GM12864 (cell line): ENCODE data around the gene OLFML2A.
"Not testable (repeated sequence)": the region's sequence is repeated elsewhere in the genome, so short reads cannot be mapped to it uniquely, and the experiment has no call there.

Experiments
- DNase-seq: peaks from one replicate; pipeline ENCODE4 v3.0.0-alpha.2; 2011; ENCODE audit warnings: low read depth
- H3K4me3 ChIP-seq: 2 replicates; pipeline ENCODE4 v1.5.1; 2011; ENCODE audit warnings: mild to moderate bottlenecking, low read depth, low read length, control low read depth
- TF ChIP-seq, protein P1 (sequence below): IDR thresholded peaks from 2 replicates; pipeline ENCODE4 v1.5.1; 2011; ENCODE audit warnings: low read depth, mild to moderate bottlenecking, moderate library complexity, low read length, control low read depth, inconsistent platforms; ENCODE audit errors: missing control alignments

Gene OLFML2A

DNA sequence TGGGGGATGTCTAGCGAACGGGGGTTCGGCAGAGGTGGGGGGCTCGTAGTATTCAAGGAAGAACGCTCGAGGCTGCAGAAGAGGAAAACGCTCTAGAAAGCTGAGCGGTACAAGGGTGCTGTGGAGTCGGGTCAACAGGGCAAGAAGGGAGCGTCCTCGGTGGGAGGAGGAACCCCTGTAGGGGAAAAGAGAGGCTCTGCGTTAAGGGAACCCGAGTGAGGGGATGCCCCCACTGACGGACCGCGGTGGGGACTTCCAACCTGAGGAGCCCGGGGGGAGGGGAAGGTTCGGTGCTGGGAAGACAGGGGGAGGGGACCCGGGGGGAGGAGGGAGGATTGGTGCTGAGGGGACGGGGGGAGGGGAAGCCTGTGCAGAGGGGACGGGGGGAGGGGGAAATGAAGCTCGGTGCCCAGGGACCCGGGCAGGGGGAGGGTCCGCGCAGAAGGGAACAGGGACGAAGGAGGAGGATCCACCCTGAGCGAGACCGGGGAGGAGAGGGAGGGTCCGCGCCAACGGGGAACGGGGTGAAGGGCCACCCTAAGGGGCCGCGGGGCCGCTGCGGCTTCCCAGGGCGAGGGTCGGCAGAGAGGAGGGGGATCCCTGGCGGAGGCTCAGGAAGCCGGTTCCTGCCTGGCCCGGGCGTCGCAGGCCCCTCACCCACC, 6.4 kb upstream of the OLFML2A start:
- TF ChIP-seq, protein P1, sequence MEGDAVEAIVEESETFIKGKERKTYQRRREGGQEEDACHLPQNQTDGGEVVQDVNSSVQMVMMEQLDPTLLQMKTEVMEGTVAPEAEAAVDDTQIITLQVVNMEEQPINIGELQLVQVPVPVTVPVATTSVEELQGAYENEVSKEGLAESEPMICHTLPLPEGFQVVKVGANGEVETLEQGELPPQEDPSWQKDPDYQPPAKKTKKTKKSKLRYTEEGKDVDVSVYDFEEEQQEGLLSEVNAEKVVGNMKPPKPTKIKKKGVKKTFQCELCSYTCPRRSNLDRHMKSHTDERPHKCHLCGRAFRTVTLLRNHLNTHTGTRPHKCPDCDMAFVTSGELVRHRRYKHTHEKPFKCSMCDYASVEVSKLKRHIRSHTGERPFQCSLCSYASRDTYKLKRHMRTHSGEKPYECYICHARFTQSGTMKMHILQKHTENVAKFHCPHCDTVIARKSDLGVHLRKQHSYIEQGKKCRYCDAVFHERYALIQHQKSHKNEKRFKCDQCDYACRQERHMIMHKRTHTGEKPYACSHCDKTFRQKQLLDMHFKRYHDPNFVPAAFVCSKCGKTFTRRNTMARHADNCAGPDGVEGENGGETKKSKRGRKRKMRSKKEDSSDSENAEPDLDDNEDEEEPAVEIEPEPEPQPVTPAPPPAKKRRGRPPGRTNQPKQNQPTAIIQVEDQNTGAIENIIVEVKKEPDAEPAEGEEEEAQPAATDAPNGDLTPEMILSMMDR = no peak
- peak overlapping the region; percentile 95 for H3K4me3 ChIP-seq
- DNase-seq = no peak

DNA sequence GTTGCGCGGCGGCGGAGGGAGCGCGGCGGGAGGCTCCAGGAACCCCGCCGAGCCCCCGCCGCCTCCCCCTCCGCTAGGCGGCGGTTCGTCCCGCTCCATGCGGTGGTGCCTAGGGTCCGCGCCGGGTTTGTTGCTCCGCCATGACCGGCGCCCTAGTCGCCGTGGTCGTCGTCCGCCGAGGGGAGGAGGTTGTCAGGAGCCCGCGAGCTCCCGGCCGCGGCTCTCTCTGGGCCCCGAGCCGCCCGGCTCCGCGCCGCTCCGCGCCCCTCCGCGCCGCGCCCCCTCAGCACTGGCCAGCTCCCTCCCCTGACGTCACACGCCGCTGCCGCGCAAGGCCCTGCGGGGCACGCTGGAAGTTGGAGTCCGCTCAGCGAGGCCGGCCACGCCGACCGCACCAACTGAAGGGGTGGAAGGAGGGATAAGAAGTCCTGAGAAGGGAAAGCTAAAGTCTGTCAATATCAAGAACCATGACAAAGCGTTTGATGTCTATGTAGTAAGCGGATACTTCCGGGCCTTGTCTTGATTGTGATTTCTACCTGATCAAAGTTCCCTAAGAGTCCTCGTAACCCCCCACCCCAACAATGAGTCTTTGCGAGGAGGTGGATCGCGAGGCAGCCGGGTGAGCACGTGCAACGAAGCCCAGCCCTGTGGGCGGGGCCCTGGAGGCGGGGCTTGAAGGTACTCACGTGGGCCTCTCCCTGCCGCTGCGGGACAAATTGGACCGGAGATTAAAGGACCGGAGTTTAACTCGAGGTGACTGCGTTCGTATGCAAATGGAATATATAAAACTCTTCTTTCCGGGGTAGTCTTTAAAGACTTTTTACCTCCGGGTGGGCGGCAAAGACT, 5.7 kb upstream of the OLFML2A start, which contains the start of gene NR6A1:
Gene NR6A1 (minus strand): TSS at position 291 of the 846 bp plus-strand sequence.
- peak; percentile 86 for DNase-seq
- H3K4me3 ChIP-seq = peak within 1 kb of the TSS; percentile 95
- TF ChIP-seq, protein P1 = peak; percentile 33

DNA sequence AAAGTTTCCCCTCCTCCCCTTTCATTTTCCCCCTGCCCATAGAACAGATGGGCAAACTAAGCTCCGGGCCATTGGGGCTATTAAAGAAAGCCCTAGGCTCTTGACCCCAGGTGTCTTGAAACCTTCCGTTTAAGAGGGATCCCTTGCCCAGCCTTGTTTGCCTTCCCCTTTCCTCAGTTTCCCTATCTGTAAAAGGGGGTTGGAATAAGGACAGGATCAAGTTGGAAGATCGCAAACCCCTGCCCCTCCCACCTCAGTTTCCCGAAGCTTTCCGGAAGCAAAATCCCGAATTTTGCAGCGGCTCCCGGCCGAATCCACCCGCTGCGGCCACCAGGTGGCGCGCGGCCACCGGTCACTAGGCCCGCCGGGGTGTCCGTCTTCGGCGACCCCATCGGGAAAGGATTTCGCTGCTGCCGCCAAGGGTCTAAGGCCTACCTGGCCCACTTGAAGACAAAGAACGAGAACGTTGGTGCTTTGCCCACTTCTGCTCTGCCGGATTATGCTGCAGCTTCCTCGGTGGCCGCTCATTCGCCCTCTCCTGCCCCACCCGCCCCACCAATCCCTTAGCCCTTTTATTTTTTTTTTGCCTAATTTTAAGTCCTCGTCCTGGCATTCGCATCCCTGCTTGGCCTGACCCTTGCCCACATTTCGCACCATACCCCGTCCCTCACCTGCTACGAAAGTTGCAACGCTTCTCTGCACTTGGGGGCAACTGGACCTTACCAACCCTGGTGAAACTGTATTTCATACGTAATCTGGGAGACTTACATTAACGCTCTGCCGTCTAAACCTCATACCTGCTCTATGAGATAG, 4.9 kb upstream of the OLFML2A start:
- DNase-seq = no peak
- TF ChIP-seq, protein P1 = peak; percentile 87
- peak overlapping the region; percentile 95 for H3K4me3 ChIP-seq

DNA sequence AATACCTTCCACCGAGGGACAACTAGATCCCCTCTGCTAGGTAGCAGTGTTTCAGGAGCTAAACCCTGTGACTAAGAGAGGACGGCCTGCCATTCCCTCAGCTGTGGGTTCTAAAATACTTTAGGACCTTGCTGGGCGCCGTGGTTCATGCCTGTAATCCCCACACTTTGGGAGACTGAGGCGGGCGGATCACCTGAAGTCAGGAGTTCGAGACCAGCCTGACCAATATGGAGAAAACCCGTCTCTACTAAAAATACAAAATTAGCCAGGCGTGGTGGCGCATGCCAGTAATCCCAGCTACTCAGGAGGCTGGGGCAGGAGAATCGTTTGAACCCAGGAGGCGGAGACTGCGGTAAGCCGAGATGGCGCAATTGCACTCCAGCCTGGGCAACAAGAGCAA, 4.1 kb upstream of the OLFML2A start:
- DNase-seq, H3K4me3 ChIP-seq: not testable (repeated sequence)

DNA sequence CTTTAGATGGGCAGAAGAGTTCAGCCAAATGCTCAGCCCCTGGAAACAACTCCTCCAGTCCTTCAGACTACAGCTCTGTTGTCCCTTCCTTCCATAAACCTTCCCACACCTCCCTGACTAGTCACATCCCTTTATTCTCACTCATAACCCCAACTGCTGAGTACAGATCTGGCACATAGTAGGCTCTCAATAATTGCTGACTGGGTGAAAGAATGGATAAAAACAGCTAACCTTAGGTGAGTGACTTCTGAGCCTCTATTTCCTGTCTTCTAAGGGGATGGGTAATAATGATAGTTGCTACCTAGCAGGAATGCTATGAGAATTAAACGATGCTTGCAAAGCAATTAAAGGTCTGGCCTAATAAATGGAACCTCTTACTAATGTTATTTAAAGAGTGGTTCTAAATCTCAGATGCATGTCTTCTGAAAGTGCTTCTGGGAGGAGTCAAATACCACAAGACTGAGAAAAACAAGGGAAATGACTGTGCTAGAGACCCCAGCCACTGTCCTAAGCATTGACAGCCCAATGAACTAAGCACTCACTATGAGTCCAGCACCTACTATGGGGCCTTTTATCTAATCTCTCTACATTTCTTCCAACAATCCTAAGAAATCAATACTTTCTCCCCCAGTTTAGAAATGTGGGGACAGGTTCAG, 3.3 kb upstream of the OLFML2A start:
- TF ChIP-seq, protein P1 = no peak
- H3K4me3 ChIP-seq = no peak overlapping the region
- DNase-seq = no peak

DNA sequence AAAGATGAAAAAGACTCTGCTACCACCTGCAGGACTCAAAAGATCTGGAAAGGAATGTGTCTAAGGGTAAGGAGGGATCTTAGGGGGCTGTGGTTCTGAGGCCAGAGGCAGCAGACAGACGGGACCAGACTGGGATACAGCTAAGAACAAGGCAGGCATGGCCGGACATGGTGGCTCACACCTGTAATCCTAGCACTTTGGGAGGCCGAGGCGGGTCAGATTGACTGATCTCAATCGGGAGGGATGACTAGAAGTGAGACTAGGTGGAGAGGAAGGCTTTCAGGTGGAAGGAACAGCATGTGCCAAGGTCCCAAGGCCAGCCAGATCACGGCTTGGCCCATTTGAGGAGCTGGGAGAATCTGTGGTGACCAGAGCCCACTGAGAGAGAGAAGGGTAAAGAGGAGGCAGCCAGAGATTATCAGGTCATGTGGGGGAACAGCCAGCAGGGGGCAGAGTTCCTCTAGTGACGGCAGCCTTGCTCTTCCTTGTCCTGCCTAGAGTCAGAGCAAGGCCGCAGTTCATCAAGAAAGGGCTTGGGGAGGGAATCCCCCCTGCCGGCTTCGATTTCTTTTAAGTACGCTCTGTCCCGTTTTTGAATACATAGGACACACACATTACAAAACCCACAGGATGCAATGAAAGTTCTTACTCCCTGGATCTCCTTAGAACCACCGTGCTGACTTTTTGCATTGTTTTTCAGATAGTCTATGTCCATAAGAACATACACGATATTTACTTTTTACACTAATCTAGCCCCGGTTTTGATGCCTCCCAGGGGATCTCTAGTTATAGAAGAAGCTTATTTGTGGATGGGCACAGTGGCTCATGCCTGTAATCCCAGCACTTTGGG, 2.6 kb upstream of the OLFML2A start:
- H3K4me3 ChIP-seq = no peak overlapping the region
- peak; percentile 50 for DNase-seq
- TF ChIP-seq, protein P1 = peak; percentile 88
